GM21423 (cell line): ENCODE results near the gene HMGB2.

ENCODE experiments used
- ATAC-seq: cut with Tn5 transposase; IDR thresholded peaks from one replicate; pipeline ENCODE4 v1.9.1; 2021; ENCODE audit warnings: mild to moderate bottlenecking, moderate library complexity; ENCODE audit not compliant: unreplicated experiment

HMGB2 gene

DNA sequence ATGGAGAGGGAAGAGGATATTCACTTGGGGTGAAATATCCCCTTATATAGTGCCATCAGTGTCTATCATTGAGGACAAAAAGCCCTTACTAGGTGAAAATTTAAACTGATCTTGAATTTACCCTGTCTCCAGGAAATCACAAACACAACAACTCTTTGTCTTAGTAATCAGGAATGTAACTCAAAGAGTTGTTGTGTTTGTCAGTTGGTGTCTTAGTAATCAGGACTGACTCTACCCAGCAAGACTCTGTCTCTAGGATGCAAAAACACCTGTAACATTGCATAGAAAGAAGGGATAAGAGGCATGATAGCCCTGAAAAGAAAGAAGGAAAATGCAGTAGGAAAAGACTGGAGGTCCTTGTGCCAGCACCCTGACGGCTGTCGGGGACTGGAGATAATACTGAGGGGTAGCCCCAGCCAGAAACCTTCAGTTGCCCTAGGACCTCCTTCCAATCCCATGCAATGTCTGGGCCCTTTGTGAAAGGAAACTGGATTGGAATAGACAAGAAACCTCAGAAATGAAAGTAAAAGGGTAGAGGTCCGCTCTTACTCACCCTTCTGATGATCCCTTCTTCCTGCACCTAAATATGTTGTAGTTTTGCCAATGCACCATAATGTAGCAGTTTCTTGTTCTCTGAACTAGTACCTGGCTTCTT lies 45.3 kb downstream of the HMGB2 start:
- ATAC-seq = no peak

DNA sequence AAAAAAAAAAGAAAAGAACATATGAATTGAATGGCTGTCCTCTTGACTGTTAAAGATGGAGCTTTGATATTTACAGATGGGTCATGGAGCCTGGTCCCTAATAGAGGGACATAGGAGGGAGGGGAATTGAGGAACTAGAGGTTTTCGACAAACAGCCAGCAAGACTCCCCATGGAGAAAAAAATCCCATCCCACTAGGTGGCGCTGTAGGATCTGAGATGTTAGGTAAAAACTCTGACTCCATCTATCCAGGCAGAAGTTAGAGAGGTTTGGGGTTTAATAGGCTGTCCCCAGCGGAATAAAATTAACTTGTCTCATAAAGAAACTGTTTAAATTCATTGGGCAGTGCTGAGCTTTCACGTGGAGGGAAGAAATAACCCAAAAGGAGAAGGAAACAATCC lies 45.9 kb downstream of the HMGB2 start:
- peak; percentile 46 for ATAC-seq

DNA sequence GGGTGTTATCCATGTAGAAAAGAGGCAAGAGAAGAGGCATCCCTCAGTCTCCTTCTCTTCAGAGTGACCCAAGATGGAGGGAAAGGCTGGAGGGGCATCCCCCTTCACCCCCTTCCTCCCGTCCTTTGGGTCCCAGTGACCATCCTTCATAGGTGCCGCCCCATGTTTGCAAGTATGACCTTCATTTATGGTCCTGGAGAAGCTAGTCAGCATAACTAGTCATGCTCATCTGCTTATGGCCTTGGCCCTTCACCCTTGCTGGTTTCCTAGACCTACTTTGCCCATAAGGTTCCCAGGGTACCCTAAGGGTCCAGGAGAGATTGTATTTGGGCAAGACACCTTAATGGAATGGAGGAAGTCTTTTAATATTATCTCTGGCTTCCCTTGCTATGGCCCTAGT lies 46.7 kb downstream of the HMGB2 start:
- no peak for ATAC-seq

DNA sequence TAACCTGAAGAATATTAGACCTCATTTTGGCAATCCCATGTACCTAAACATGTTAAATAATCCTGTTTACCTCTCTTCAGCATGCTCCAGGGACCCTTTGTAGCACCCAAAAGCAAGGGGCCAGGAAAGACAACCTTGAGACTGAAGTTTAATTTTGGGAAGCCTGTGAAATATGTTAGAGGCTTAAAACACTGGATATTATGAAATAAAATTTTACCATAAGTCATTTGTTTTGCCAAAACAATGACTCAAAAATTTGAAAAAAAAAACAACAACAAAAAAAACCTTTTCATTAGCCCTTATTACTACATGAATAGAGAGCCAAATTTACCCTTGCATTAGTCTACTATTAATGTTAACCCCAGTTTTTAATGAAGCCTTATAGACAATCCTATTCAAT lies 49.7 kb downstream of the HMGB2 start:
- ATAC-seq = no peak

DNA sequence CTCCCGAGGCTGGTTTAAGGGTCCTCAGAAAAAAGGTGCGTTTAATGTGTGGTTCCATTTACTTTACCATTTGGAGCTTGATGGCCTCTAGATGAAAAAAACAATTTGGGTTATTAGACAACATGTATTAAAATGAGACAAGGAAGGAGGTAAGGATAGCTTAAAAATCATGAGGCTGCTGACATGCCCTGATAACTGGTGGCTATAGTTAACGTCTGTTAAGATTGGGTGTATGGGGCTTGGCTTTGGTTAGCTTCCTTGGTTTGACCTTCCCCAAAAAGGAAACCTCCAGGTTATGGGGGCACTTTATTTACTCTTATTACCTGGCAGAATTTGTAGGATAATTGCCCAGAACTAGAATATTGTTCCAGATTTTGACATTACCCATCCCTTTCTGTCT lies 51.5 kb downstream of the HMGB2 start:
- ATAC-seq = no peak

DNA sequence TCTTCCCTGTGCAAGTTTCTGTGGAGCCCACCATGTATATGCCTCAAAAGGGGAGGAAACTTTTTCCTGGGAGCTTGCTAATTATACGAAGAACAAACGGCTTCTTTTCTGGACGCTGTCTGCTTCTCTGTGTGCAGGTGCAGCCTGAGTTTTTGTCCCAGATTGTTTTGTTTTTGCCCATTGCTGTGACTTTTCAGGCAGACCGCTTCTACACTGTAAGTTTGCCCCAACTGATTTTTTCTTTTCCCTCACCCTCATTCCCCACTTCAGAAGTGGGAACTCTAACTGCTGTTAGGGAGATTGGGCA lies 51.9 kb downstream of the HMGB2 start:
- ATAC-seq = no peak

DNA sequence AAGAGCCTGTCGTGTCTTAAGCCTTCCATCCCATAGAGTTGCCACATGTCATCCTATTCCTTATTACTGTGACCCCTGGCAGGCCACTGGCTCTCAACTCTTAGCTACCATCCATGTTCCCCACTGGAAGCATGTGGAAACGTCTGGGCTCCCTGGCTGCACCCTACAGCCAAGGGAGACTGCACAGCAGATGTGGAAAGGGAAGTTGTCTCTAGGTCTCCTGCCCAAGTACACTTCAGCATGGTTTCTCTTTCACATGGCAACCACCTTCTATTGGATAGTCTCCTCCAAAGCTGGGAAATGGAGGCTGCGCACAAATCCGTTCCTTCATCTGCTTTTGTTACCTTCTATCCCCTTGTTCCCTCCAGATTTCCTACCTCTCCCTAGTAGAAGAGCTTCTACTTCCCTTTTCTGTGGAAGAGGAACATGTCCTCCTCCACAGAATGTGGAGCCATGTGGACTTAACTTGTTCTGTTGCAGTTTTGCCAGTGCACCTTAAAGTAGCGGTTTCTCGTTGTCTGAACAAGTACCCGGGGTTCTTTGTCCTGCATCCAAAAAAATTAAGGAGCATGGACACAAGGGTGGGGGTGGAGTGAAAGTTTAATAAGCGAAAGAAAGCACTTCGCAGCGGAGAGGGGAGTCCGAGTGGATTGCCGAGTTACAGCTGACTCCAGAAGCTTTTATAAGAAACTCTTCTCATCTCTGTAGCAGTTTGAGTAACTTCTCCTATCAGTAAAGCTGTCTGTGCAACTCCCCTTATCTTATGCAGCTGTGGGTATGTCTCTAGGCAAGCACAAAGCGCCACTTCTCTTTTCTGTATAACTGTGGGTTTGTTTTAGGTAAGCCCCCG lies 52.5 kb downstream of the HMGB2 start:
- ATAC-seq = no peak
